AG08395 (cell line): Measurements from ENCODE around the gene DIP2C.
"Not testable (repeated sequence)": the region's sequence is repeated elsewhere in the genome, so short reads cannot be mapped to it uniquely, and the experiment has no call there.

ENCODE experiments used
- DNase-seq: peaks from one replicate; pipeline ENCODE4 v3.0.0; 2012; ENCODE audit warnings: mixed read lengths, low spot score

Gene DIP2C

GRCh38 chr10:373526-374309 is 315.8 kb downstream of the DIP2C start:
- peak; percentile 29 for DNase-seq

GRCh38 chr10:373015-373414 is 316.5 kb downstream of the DIP2C start:
- peak; percentile 15 for DNase-seq

DNA sequence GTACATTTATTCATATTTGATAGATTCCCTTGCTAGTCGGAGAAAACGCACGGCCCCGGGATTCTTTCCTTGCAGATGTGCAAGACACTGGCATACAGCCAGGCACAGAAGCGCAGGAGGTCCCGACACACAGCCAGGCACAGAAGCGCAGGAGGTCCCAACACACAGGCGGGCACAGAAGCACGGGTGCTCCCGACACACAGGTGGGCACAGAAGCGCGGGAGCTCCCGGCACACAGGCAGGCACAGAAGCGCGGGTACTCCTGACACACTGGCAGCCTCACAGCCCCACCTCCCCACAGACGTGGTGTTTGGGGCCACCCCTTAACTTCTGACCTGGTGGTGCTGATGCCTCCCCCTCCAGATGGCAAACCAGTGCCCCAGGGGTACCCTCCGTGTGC is 316.9 kb downstream of the DIP2C start:
- DNase-seq, result no peak

DNA sequence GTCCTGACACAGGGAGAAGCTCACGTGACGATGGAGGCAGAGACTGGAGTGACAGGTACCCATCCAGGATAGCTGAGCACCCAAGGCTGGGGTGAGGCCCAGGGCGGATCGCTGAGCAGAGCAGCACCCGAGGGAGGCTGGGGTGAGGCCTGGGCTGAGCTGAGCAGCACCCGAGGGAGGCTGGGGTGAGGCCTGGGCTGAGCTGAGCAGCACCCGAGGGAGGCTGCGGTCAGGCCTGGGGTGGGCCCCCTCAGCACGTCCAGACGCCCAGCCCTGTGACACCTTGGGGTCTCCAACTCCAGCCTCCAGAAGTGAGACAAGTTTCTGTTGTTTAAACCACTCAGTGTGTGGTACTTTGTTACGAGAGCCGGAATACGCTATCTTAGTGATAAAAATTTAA is 318.0 kb downstream of the DIP2C start:
- DNase-seq, result no peak

DNA sequence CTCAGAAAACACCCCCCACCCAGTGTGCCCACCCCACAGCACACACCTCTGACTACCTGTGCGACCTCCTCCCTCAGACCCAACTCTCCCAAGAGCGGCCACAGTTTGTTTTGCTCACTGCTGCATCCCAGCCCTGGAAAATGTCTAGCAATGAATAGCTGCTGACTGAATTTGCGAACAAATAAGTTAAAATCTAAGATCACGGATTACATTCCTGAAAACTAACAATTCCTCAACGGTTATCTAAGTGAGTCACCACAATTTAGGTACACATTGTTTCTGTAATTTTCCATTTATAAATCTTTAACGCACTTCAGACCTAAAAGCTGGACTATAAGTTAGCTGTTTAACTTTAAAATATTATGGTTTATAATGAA is 319.0 kb downstream of the DIP2C start:
- no peak for DNase-seq

- DNase-seq, result peak; percentile 95
Measured at GRCh38 chr10:369684-370448, 319.6 kb downstream of the DIP2C start.

- no peak for DNase-seq
Measured at GRCh38 chr10:369221-369683, 320.2 kb downstream of the DIP2C start.

GRCh38 chr10:368579-369220 is 320.8 kb downstream of the DIP2C start:
- DNase-seq, result no peak

- not testable (repeated sequence) for DNase-seq
Measured at GRCh38 chr10:368107-368506, 321.4 kb downstream of the DIP2C start.

DNA sequence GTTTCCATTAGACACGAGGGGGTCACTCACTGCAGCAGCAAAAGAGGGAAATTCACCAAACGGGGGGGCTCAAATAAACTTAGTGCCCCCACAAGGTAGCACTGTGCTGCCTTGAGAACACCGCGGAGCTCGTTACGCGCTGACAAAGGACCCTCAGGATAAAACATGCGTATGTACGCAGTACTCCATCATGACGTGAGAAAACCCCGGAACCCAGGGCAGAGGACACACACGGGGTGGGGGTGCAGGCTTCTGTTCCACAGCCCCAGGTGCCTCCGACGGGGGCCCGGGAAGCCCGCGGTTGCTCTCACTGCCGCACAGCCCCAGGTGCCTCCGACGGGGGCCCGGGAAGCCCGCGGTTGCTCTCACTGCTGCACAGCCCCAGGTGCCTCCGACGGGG is 321.8 kb downstream of the DIP2C start:
- DNase-seq, result no peak

- DNase-seq, result no peak
Measured at GRCh38 chr10:366186-366585, 323.3 kb downstream of the DIP2C start.

DNA sequence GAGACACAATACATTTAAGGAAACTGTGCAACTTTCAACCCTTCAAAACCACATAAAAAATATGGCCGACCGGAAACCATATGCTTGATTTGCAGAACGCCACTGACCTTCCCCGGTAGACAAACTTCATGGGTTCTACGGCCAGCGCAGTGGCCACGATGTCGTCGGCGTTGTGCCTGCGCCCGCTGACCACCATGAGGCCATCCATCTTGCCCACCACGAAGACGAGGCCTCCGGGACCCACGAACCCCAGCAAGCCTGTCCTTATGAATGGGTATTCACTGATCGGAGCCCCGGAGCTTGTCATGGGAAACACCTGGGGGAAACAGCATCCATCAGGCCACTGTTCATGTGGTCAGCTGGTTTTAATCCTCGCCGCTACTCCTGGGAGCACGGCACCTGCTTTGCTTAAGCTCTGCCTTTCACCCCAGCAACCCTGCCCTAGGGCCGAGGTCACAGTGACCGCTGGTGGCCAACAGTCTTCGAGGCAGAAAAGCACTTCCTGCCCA is 325.1 kb downstream of the DIP2C start:
- DNase-seq, result no peak

GRCh38 chr10:363152-363551 is 326.3 kb downstream of the DIP2C start:
- no peak for DNase-seq

- no peak for DNase-seq
Measured at GRCh38 chr10:361203-362081, 328.0 kb downstream of the DIP2C start.

- DNase-seq, result no peak
Measured at GRCh38 chr10:360653-361052, 328.8 kb downstream of the DIP2C start.

GRCh38 chr10:359762-360161 is 329.7 kb downstream of the DIP2C start:
- no peak for DNase-seq

GRCh38 chr10:359093-359492 is 330.4 kb downstream of the DIP2C start:
- DNase-seq, result no peak

- DNase-seq, result no peak
Measured at GRCh38 chr10:357201-357950, 332.1 kb downstream of the DIP2C start.

- DNase-seq, result no peak
Measured at GRCh38 chr10:356452-356851, 333.0 kb downstream of the DIP2C start.

DNA sequence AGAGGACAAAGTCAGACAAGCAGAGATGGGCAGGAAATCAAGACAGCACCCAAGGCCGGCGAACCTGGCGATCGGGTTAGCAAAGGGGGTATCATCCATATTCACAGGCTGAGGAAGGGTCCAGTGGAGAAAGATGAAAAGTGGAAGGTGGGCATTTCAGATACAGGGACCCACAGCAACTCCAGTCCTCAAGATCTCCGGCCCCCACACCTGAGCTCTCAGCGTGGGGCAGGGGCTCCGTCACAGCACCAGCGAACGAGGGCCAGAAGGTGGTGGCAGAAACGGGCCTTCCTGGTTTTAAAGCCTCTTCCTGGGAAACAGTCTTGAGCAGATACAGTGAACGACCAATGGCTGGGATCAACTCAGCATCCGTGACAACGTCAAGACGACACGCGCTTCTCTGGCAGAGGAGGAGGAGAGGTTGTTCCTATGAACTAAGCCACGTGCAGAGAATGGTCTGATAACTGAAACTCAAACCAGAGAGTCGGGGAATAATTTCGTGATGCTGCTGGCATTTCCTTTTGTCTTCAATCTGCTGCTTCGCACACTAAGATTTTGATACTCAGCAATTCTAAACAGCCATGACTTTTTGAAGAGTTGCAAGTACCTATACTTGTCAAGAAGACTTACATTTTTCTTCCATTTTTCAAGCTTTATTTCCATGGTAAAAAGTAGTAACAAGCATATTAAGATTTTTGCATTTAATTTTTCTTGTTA is 334.4 kb downstream of the DIP2C start:
- no peak for DNase-seq
